NCI-H446 treated with DMSO at 0.1 percent for 48 hours (cell line): Measurements from ENCODE around the gene RPL7L1.

Experiments
- DNase-seq: peaks from one replicate; lab custom pipeline; 2025; lab: John Stamatoyannopoulos, UW

The RPL7L1 gene

DNA sequence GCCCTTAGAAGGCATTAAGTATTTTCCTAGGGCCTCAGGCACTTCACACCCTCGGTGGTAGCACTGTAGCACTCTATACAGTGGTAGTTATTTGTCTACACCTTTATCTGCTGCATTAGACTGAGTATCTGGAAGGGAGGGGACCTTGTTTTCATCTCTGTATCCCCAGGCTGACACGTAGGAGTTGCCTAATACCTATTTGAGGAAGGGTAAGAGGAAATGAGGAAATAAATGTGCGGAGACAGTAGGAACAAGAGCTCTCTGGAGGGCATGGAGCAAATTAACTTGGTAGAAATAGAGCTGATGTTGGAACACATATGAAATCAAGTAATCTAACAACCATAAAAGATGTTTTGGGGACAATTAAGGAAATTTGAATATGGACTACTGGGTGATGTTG lies 53.8 kb downstream of the RPL7L1 start:
- no peak for DNase-seq

- no peak for DNase-seq
Measured at GRCh38 chr6:42935322-42935721, 55.9 kb downstream of the RPL7L1 start.

DNA sequence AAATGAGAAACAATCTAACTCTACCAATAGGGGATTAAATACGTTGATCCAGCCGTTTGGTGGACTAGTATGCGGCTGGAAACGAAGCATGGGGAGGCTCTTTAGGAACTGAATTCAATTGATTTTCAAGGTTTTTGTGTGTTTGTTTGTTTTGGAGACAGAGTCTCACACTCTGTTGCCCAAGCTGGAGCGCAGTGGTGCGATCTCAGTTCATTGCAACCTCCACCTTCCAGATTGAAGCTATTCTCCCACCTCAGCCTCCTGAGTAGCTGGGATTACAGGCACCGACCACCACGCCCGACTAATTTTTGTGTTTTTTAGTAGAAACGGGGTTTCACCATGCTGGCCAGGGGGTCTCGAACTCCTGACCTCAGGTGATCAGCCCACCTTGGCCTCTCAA lies 57.0 kb downstream of the RPL7L1 start:
- DNase-seq = no peak

DNA sequence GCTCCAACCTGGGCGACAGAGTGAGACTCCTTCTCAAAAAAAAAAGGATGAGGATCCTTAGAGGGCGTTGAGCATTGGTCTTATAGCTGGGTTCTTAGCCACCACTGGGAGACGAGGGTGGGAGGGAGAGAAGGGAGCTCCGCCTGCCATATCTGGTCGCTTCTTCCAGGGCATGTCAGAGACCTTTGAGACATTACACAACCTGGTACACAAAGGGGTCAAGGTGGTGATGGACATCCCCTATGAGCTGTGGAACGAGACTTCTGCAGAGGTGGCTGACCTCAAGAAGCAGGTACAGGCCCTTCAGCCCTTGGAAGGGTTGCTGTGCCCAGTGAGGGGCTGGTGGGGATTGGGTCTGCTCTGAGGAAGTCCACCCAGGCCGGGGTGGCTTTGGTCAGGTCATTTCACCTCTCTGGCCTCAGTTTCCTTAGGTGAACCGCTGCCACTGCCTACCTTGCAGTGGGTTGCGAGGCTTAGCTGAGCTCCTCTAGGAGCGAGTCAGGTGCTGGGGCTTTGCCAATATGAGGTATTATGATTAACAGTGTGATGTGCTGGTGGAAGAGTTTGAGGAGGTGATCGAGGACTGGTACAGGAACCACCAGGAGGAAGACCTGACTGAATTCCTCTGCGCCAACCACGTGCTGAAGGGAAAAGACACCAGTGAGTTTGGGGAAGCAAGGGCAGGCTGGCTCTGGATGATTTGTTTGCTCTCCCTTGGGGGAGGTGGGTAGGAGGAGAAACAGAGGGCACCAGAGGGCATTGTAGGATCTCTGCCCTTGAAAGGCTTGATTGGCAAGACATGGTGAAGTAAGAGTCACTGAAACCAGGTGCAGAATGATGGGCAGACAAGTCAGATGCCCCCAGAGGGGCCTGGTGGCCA lies 58.4 kb downstream of the RPL7L1 start:
- no peak for DNase-seq

GRCh38 chr6:42938428-42938796 lies 59.0 kb downstream of the RPL7L1 start:
- no peak for DNase-seq

- no peak for DNase-seq
Measured at GRCh38 chr6:42938987-42939809, 59.8 kb downstream of the RPL7L1 start.
